ENCODE data around the gene OLFML2B.

The OLFML2B gene

GRCh38 chr1:161981126-161981525 lies 42.5 kb downstream of the OLFML2B start:
- H3K4me1 ChIP-seq: peaks cover 14 to 35% (median 20%) of the 10 kb centered on the region in 10 experiments
- H3K36me3 ChIP-seq: peaks cover 0 to 42% (median 0%) of the 10 kb centered on the region in 11 experiments; a peak in 4 of 22 replicates
- no peak overlapping the region for H3K4me3 ChIP-seq
- H3K9me3 ChIP-seq (replicated peaks in 1 of 11): peaks cover 0 to 4% (median 0%) of the 10 kb centered on the region in 11 experiments; a peak in 2 of 22 replicates
- H3K9ac ChIP-seq: no peak overlapping the region
- H3K27me3 ChIP-seq: peaks cover 0 to 10% (median 0%) of the 10 kb centered on the region in 11 experiments; a peak in 3 of 22 replicates
- TF ChIP-seq Cebpa-rat (IDR thresholded peaks at IDR 0.05): no peak
- peak overlapping the region in 6 of 11 experiments; percentile 8 to 64 (median 42); a peak in 10 of 22 replicates for H3K4me2 ChIP-seq
- H3K27ac ChIP-seq: no peak overlapping the region
- 0 out of 22 replicates have a peak, but pooled peaks cover 0 to 3% (median 0%) of the 10 kb centered on the region in 11 experiments for H4K20me1 ChIP-seq

GRCh38 chr1:161978011-161978790 lies 45.5 kb downstream of the OLFML2B start:
- no peak for TF ChIP-seq Cebpa-rat (IDR thresholded peaks at IDR 0.05)
- peak overlapping the region; percentile 42 to 67 (median 55) for H3K4me2 ChIP-seq

GRCh38 chr1:161973924-161974845 lies 49.5 kb downstream of the OLFML2B start:
- Histone ChIP-seq H3K4me2 (no peak overlapping the region), H3K9ac (no peak overlapping the region)
- no peak for TF ChIP-seq Cebpa-rat (IDR thresholded peaks at IDR 0.05)

More at GRCh38 chr1:161978011-161978790, 45.5 kb downstream of the OLFML2B start:
- H3K36me3 ChIP-seq: peaks cover 0 to 13% (median 0%) of the 10 kb centered on the region in 11 experiments; a peak in 3 of 22 replicates
- peak overlapping the region in 1 of 11 experiments; percentile 36; a peak in 1 of 22 replicates for H3K9ac ChIP-seq
- H4K20me1 ChIP-seq: 0 out of 22 replicates have a peak, but pooled peaks cover 0 to 2% (median 0%) of the 10 kb centered on the region in 11 experiments
- no peak overlapping the region for H3K4me3 ChIP-seq
- H3K27ac ChIP-seq: peak overlapping the region in 2 of 11 experiments; percentile 31 to 67; a peak in 5 of 22 replicates
- H3K4me1 ChIP-seq: peaks cover 14 to 35% (median 20%) of the 10 kb centered on the region in 10 experiments
- H3K9me3 ChIP-seq (replicated peaks in 1 of 11): peaks cover 0 to 4% (median 0%) of the 10 kb centered on the region in 11 experiments; a peak in 1 of 22 replicates
- peaks cover 0 to 10% (median 0%) of the 10 kb centered on the region in 11 experiments; a peak in 3 of 22 replicates for H3K27me3 ChIP-seq

GRCh38 chr1:161972828-161973227 lies 50.8 kb downstream of the OLFML2B start:
- no peak overlapping the region for H3K9ac ChIP-seq
- peak overlapping the region in 4 of 11 experiments; percentile 49 to 55 (median 50); a peak in 4 of 22 replicates for H3K4me2 ChIP-seq
- no peak overlapping the region for H3K4me3 ChIP-seq
- H3K9me3 ChIP-seq (replicated peaks in 1 of 11): no peaks in the 10 kb centered on the region
- H3K36me3 ChIP-seq: peaks cover 0 to 4% (median 1%) of the 10 kb centered on the region in 11 experiments; a peak in 9 of 22 replicates
- no peaks in the 10 kb centered on the region for H3K27me3 ChIP-seq
- no peak overlapping the region for H3K27ac ChIP-seq
- peaks cover 9 to 24% (median 20%) of the 10 kb centered on the region in 10 experiments for H3K4me1 ChIP-seq
- H4K20me1 ChIP-seq: no peaks in the 10 kb centered on the region; a peak in 2 of 22 replicates
- no peak for TF ChIP-seq Cebpa-rat (IDR thresholded peaks at IDR 0.05)

More at GRCh38 chr1:161973924-161974845, 49.5 kb downstream of the OLFML2B start:
- Histone ChIP-seq H3K9me3 (replicated peaks in 1 of 11) (no peaks in the 10 kb centered on the region), H3K4me3 (no peak overlapping the region), H3K36me3 (0 out of 22 replicates have a peak, but pooled peaks cover 0 to 3% (median 0%) of the 10 kb centered on the region in 11 experiments), H3K4me1 (peaks cover 18 to 34% (median 27%) of the 10 kb centered on the region in 10 experiments), H4K20me1 (no peaks in the 10 kb centered on the region; a peak in 2 of 22 replicates), H3K27me3 (no peaks in the 10 kb centered on the region), H3K27ac (no peak overlapping the region)

GRCh38 chr1:161970633-161971032 lies 53.0 kb downstream of the OLFML2B start:
- Histone ChIP-seq H4K20me1 (no peaks in the 10 kb centered on the region; a peak in 2 of 22 replicates), H3K4me3 (no peak overlapping the region), H3K36me3 (peaks cover 17 to 26% (median 23%) of the 10 kb centered on the region in 11 experiments; a peak in 20 of 22 replicates), H3K27me3 (no peaks in the 10 kb centered on the region), H3K27ac (no peak overlapping the region), H3K9me3 (replicated peaks in 1 of 11) (0 out of 22 replicates have a peak, but pooled peaks cover 0 to 4% (median 0%) of the 10 kb centered on the region in 11 experiments), H3K4me2 (peak overlapping the region in 2 of 11 experiments; percentile 6 to 39; a peak in 3 of 22 replicates), H3K4me1 (peaks cover 0 to 22% (median 12%) of the 10 kb centered on the region in 10 experiments; a peak in 14 of 20 replicates), H3K9ac (no peak overlapping the region)
- no peak for TF ChIP-seq Cebpa-rat (IDR thresholded peaks at IDR 0.05)

- no peaks in the 10 kb centered on the region for H3K27me3 ChIP-seq
- H3K27ac ChIP-seq: no peak overlapping the region
- H3K4me2 ChIP-seq: peak overlapping the region in 2 of 11 experiments; percentile 6 to 39; a peak in 2 of 22 replicates
- peaks cover 17 to 32% (median 26%) of the 10 kb centered on the region in 11 experiments; a peak in 20 of 22 replicates for H3K36me3 ChIP-seq
- H3K4me1 ChIP-seq: peaks cover 0 to 22% (median 12%) of the 10 kb centered on the region in 10 experiments; a peak in 14 of 20 replicates
- H3K9me3 ChIP-seq (replicated peaks in 1 of 11): 0 out of 22 replicates have a peak, but pooled peaks cover 0 to 4% (median 0%) of the 10 kb centered on the region in 11 experiments
- H3K9ac ChIP-seq: no peak overlapping the region
- H3K4me3 ChIP-seq: no peak overlapping the region
- TF ChIP-seq Cebpa-rat (IDR thresholded peaks at IDR 0.05): no peak
- no peaks in the 10 kb centered on the region; a peak in 2 of 22 replicates for H4K20me1 ChIP-seq
These were observed 53.6 kb downstream of the OLFML2B start for GRCh38 chr1:161970036-161970435.

GRCh38 chr1:161966067-161966466 lies 57.6 kb downstream of the OLFML2B start:
- Histone ChIP-seq H3K36me3 (peaks cover 35 to 64% (median 46%) of the 10 kb centered on the region in 11 experiments), H3K27ac (no peak overlapping the region), H3K4me3 (no peak overlapping the region), H3K9me3 (replicated peaks in 1 of 11) (0 out of 22 replicates have a peak, but pooled peaks cover 0 to 4% (median 0%) of the 10 kb centered on the region in 11 experiments), H4K20me1 (no peaks in the 10 kb centered on the region; a peak in 2 of 22 replicates), H3K27me3 (no peaks in the 10 kb centered on the region), H3K9ac (no peak overlapping the region), H3K4me2 (no peak overlapping the region), H3K4me1 (peaks cover 0 to 46% (median 6%) of the 10 kb centered on the region in 10 experiments; a peak in 9 of 20 replicates)
- TF ChIP-seq Cebpa-rat (IDR thresholded peaks at IDR 0.05): no peak
